GM19025 (cell line): Measurements from ENCODE around the gene SEMA4F.
A peak's percentile ranks its signal among the peaks of the same experiment; 100 is the strongest.
"Not testable (repeated sequence)": the region's sequence is repeated elsewhere in the genome, so short reads cannot be mapped to it uniquely, and the experiment has no call there.

Experiments
- ATAC-seq: cut with Tn5 transposase; IDR thresholded peaks from one replicate; pipeline ENCODE4 v1.9.1; 2021; ENCODE audit warnings: mild to moderate bottlenecking, low read depth, moderate library complexity; ENCODE audit not compliant: unreplicated experiment

SEMA4F gene, protein sequence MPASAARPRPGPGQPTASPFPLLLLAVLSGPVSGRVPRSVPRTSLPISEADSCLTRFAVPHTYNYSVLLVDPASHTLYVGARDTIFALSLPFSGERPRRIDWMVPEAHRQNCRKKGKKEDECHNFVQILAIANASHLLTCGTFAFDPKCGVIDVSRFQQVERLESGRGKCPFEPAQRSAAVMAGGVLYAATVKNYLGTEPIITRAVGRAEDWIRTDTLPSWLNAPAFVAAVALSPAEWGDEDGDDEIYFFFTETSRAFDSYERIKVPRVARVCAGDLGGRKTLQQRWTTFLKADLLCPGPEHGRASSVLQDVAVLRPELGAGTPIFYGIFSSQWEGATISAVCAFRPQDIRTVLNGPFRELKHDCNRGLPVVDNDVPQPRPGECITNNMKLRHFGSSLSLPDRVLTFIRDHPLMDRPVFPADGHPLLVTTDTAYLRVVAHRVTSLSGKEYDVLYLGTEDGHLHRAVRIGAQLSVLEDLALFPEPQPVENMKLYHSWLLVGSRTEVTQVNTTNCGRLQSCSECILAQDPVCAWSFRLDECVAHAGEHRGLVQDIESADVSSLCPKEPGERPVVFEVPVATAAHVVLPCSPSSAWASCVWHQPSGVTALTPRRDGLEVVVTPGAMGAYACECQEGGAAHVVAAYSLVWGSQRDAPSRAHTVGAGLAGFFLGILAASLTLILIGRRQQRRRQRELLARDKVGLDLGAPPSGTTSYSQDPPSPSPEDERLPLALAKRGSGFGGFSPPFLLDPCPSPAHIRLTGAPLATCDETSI

DNA sequence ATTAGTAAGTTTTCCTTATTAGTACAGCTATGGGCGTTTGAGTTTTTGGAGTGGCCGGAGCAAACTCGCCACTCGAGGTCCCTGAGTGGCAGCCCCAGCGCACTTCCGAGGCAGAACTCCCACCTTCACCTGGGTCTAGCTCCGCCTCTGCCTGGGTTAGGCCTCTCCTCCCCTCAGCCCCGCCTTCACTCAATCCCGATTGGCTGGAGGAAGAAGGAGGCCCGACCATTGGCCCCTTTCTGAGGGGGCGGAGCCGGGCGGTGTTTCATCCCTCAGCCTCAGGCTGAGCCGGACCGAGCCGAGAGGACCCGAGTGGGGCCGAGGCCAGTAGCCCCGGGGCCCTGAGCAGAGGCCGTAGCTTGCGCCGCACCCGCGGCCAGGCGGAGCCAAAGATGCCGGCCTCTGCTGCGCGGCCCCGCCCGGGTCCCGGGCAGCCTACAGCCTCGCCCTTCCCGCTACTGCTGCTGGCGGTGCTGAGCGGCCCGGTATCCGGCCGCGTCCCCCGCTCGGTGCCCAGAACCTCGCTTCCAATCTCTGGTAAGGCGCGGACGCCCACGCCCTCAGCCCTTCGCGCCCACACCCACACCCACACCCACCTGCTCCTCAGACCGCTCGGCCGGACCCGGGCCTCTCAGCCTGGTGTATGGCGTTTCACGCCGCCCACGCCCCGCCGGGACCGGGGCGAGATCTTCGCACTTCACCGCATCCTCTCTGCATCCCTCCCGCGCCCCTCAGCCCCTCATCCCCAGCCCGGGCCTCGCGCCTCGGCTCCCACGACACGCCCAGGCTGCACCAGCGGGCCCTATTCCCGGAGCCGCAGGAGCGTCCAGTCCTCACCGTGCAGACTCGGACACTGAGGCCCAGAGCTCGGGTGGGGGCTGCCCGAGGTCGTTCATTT, at the start of gene SEMA4F:
Gene SEMA4F, plus strand, starts transcription at position 263 of the 898 bp plus-strand sequence. Its CDS starts 130 bp downstream, at position 393.
- ATAC-seq = peak; percentile 99

DNA sequence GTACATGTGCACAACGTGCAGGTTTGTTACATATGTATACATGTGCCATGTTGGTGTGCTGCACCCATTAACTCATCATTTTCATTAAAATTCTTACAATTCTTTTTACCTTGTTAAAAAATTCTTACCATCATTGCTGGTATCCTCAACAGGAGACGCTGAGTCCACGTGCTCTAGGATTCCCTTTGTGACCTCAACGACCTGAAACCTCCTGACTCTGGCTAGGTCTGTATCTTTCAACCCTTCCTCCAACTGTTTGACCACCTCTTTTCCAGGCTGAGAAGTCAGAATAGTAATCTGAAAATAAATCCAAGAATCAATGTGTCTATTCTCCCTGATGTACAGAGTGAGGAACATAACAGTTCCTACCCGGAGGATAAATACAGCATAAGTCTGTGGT, 47.1 kb upstream of the SEMA4F start:
- no peak for ATAC-seq

DNA sequence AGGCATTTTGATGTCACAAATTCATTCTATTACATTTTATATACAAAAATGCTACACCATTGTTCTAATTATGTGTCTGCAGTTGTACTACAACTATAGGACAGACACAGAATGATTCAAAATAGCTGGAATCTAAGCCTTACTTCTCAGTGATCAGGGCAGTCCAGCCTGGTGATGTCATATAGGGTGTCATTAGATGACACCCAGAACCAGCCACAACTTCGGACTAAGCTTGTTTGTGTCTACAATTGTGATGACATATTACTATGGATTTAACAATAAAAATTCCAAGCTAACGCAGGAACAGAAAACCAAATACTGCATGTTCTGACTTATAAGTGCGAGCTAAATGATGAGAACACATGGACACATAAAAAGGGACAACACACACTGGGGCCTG, 36.9 kb upstream of the SEMA4F start:
- ATAC-seq = no peak

- no peak for ATAC-seq
Measured at GRCh38 chr2:74618410-74619083, 35.5 kb upstream of the SEMA4F start.

DNA sequence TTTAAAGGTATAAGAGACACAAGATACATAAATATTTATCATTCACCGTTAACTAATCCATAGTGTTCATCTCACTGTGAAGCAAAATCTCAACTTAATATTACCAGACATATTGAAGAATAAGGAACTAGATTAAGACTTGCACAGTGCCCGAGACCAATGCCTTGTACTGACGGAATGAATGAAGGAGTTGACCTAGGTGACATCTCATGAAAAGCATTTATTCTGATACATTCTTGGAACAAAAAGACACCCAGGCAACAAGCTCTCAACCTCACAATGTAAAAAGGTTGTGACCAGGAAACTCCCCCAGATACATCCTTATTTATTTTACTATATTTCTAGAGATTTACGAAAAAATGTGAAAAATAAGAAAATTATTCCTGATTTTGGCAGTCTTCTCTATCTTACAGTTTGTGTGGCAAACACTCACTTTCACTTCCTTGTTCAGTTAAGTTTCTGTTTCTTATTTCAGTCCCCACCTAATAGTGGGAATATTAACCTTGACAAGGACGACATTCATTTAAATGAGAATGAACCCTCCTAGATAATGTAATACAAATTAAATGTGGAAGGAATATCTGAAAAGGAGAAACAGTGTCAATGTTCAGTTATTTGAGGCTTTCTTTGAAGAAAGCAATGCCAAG, 34.3 kb upstream of the SEMA4F start:
- ATAC-seq = no peak

- no peak for ATAC-seq
Measured at GRCh38 chr2:74620671-74621070, 33.4 kb upstream of the SEMA4F start.

DNA sequence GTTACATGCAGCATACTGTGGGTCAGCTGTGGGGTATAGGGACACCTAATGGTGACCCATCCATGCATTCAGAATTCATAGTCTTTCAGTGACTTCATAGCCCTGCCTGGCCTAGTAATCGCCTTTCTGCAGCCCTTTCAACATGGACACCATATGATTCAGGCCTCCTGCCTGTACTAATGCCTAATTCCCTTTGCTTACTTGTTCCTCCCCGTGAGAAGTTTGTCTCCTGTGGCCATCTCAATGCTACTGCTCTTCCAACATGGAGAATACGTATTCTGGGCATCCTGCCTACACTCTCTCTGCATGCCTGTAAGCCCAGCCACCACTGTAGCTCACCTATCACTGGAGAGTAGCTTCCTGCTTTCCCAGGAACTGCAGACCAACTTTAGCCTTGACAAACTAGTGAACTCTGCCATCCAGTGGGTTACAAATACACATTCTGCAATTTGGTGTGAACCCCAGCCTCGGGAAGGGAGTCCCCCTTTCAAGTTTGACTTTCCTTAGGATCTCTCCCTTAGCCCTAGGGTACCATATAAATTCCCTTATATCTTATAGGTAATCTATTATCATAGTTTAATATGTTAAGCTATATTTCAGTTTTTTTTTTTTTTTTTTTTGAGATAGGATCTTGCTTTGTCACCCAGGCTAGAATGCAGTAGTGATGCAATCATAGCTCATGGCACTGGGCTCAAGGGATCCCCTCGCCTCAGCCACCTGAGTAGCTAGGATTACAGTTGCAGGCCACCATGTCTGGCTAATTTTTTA, 28.2 kb upstream of the SEMA4F start:
- ATAC-seq = no peak

- ATAC-seq = no peak
Measured at GRCh38 chr2:74628538-74629105, 25.4 kb upstream of the SEMA4F start.

DNA sequence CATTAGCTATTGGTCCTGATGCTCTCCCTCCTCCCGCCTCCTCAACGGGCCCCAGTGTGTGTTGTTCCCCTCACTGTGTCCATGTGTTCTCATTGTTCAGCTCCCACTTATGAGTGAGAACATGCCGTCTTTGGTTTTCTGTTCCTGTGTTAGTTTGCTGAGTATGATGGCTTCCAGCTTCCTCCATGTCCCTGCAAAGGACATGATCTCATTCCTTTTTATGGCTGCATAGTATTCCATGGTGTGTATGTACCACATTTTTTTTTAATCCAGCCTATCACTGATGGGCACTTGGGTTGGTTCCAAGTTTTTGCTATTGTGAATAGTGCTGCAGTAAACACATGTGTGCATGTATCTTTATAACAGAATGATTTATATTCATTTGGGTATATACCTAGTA, 23.6 kb upstream of the SEMA4F start:
- not testable (repeated sequence) for ATAC-seq

GRCh38 chr2:74632209-74632938, 21.7 kb upstream of the SEMA4F start:
- ATAC-seq = no peak

GRCh38 chr2:74632939-74633312, 21.1 kb upstream of the SEMA4F start:
- ATAC-seq = no peak

DNA sequence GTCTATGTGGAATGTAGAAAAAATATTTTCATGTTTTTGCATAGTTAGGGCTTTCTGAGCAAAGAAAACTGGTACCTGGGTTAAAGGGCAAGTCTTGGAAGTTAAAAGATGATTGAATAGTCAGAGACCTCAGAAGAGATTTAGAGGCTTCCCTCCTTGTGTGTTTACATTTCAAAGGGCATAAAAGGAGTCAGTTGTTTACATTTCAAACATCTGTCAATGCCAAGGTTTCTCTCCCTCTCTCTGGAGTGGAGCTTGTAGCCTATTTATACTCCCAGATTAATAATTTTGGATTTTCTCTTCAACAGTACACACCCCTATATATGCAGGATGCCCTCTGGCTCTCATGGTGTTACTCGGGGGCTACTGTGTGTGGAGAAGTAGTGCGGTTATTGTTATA, 14.5 kb upstream of the SEMA4F start:
- no peak for ATAC-seq

- ATAC-seq = no peak
Measured at GRCh38 chr2:74645344-74645743, 8.7 kb upstream of the SEMA4F start.

GRCh38 chr2:74646201-74646600, 7.8 kb upstream of the SEMA4F start:
- no peak for ATAC-seq

GRCh38 chr2:74646834-74647482, 7.1 kb upstream of the SEMA4F start:
- ATAC-seq = no peak

GRCh38 chr2:74648009-74648443, 6.0 kb upstream of the SEMA4F start, which contains the start of gene M1AP:
Gene M1AP, minus strand, starts transcription at chr2:74648330. Its CDS starts 8,055 bp downstream, at chr2:74640275.
- no peak for ATAC-seq

DNA sequence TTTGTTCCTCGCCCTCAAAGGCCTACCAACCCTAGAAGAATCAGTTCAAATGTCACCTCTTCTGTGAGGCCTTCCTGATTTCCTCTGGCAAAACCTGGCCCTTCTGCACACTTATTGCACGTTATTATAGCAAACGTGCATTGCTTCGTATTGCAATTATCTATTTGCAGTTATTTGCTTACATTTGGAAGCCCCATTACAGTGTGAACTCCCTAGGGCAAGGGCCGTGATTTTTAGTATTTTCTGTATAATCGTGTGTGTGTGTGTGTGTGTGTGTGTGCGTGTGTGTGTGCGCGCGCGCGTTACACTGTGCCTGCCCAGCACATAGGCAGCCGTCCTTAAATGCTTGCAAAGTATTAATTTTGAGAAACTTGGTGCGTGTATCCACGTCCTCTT, 460 bp upstream of the SEMA4F start:
- peak; percentile 10 for ATAC-seq
